Measurements from ENCODE around the gene CCDC18. TPM values are rescaled to one million over a fixed set of nuclear protein-coding genes. Genes with fewer than 3 reads are reported as not detected.
A peak's percentile ranks its signal among the peaks of the same experiment; 100 is the strongest.

Gene CCDC18
- total RNA-seq, 1 experiment from 2014 or later = 18.1 TPM

DNA sequence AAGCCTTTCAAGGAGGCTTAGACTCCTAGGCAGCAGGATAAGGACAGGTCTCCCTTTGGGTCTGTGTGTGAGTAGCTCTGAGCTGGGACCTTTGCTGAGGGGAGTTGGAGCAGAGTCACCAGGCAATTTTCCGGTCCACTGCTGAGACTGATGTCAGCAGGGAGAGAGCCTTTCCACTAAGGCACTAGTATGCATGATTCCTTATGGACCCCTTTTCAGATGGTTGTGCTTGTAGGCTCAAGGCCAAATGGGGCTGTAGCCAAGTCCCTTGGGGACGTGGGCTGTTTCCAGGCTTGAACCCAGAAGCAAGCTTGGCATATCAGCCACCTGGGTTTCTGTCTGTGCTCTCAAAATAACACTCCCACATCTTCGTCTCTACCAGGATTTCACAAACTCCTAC lies 73.0 kb downstream of the CCDC18 start (continued):
- TF ChIP-seq CTCF (IDR thresholded peaks at IDR 0.05 in 2 of 3, conservative IDR thresholded peaks at IDR 0.05 in 1 of 3; ENCODE audit: borderline replicate concordance in 1 of 3, insufficient read depth in 1 of 3, low read depth in 2 of 3, low read length in 2 of 3) = no peak
- TF ChIP-seq EZH2phosphoT487 (IDR thresholded peaks at IDR 0.05; ENCODE audit: borderline replicate concordance) = no peak
- TF ChIP-seq JUND (IDR thresholded peaks at IDR 0.05) = no peak
- TF ChIP-seq, protein P1, sequence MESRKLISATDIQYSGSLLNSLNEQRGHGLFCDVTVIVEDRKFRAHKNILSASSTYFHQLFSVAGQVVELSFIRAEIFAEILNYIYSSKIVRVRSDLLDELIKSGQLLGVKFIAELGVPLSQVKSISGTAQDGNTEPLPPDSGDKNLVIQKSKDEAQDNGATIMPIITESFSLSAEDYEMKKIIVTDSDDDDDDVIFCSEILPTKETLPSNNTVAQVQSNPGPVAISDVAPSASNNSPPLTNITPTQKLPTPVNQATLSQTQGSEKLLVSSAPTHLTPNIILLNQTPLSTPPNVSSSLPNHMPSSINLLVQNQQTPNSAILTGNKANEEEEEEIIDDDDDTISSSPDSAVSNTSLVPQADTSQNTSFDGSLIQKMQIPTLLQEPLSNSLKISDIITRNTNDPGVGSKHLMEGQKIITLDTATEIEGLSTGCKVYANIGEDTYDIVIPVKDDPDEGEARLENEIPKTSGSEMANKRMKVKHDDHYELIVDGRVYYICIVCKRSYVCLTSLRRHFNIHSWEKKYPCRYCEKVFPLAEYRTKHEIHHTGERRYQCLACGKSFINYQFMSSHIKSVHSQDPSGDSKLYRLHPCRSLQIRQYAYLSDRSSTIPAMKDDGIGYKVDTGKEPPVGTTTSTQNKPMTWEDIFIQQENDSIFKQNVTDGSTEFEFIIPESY (IDR thresholded peaks at IDR 0.05; ENCODE audit: extremely low read depth, insufficient replicate concordance, low read length) = no peak

DNA sequence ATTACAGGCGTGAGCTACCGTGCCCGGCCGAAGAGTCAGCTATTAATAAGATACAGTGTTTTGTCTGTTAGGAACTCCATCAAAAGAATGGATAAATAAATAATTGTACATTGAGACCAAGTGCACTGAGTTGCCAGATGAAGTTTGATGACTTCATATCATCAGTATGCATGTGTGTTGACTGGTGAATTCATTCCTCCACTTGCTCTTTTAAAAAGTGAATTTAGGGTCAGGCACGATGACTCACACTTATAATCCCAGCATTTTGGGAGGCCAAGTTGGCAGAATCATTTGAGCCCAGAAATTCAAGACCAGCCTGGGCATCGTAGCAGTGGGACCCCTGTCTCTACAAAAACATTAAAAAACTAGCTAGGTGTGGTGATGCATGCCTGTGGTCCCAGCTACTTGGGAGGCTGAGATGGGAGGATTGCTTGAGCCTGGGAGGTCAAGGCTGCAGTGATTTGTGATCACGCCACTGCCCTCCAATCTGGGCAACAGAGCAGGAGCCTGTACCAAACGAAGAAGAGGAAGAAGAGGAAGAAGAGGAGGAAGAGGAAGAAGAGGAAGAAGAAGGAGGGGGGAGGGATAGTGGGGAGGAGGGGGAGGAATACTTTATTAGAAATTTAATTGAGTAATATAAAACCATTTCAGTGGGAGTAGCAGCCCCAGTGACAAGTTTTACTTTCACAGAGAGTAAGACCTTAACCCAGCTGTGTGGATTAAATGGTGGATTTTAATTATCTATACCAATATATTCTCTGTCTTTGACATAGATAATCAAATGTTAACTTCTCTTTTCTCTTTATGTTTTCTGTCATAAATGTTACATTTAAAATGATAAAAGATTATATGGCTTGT lies 74.9 kb downstream of the CCDC18 start:
- DNase-seq (ENCODE audit: low read depth, low spot score) (no peak), ATAC-seq (peak; percentile 34; the same call in 1 of the 2 replicates)
- no peak overlapping the region for H3K9ac ChIP-seq (ENCODE audit: low read length)
- no TSS peak for BruUV-seq (replicated peaks)
- POLR2A ChIA-PET = no interaction called here
- H3K9me3 ChIP-seq (ENCODE audit: control insufficient read depth in 1 of 2, insufficient read depth in 1 of 2, low read depth in 1 of 2, low read length in 2 of 2) = no peaks in the 10 kb centered on the region
- no peaks in the 10 kb centered on the region for H4K20me1 ChIP-seq (ENCODE audit: insufficient read depth)
- no peak overlapping the region for H3K27ac ChIP-seq (ENCODE audit: low read depth, low read length)
- 0 out of 2 replicates have a peak, but pooled peaks cover 3% of the 10 kb centered on the region for H3K79me2 ChIP-seq (ENCODE audit: insufficient read depth, low read length)
- TF ChIP-seq JUND (IDR thresholded peaks at IDR 0.05) (no peak), ZFX (IDR thresholded peaks at IDR 0.05) (no peak), TCF7L2 (IDR thresholded peaks at IDR 0.05; ENCODE audit: borderline replicate concordance, extremely low read depth, insufficient read depth, insufficient read length) (no peak)
- H3K4me2 ChIP-seq (ENCODE audit: low read length) = no peak overlapping the region
- H2AFZ ChIP-seq (ENCODE audit: low read depth, low read length, poor library complexity, severe bottlenecking) = no peak overlapping the region
- peaks cover 0 to 11% of the 10 kb centered on the region in 2 experiments; a peak in 2 of 4 replicates for H3K4me1 ChIP-seq (ENCODE audit: control insufficient read depth in 1 of 2, insufficient read depth in 2 of 2, low read length in 2 of 2)
- no peak overlapping the region for H3K4me3 ChIP-seq (replicated peaks in 1 of 2; ENCODE audit: low read depth in 1 of 2, low read length in 2 of 2)
- H3K9me2 ChIP-seq (ENCODE audit: insufficient read depth) = no peaks in the 10 kb centered on the region
- intact Hi-C loops (cut with micrococcal nuclease) = no loop called here
- no peaks in the 10 kb centered on the region for H3K27me3 ChIP-seq (ENCODE audit: insufficient read depth, low read length)
- H3K36me3 ChIP-seq (ENCODE audit: control insufficient read depth in 1 of 2, insufficient read depth in 2 of 2, low read length in 2 of 2) = peaks cover 0 to 2% of the 10 kb centered on the region in 2 experiments; a peak in 2 of 4 replicates
- CTCF ChIA-PET = no interaction called here
- RAD21 ChIA-PET (ENCODE audit: low non-redundant PET in 1 of 2, low total read pairs in 2 of 2, uncharacterized antibody in 2 of 2, unreplicated experiment in 2 of 2) = no interaction called here

Measured in HCT116 (cell line).